ENCODE results near the gene CTCFL. TPM values are rescaled to one million over a fixed set of nuclear protein-coding genes. Genes with fewer than 3 reads are reported as not detected.

The CTCFL gene
- total RNA-seq, 2 experiments from 2014 or later, result 0.63 TPM; not detected in 1

GRCh38 chr20:57459897-57460296, 65.0 kb downstream of the CTCFL start:
- H3K4me3 ChIP-seq (ENCODE audit: low read depth, low read length, poor library complexity, severe bottlenecking), result no peak overlapping the region
- H3K9me3 ChIP-seq (ENCODE audit: low read length), result no peaks in the 10 kb centered on the region
- no peak overlapping the region for H3K4me2 ChIP-seq (ENCODE audit: low read length)
- CTCF ChIA-PET (ENCODE audit: unreplicated experiment), result no interaction called here
- H4K20me1 ChIP-seq (ENCODE audit: insufficient read depth, low read length), result no peaks in the 10 kb centered on the region
- H2AFZ ChIP-seq (ENCODE audit: low read length), result no peak overlapping the region
- H3K4me1 ChIP-seq (ENCODE audit: insufficient read depth, low read length, poor library complexity, severe bottlenecking), result peaks cover 29% of the 10 kb centered on the region
- no peaks in the 10 kb centered on the region for H3K36me3 ChIP-seq (ENCODE audit: insufficient read depth, low read length)
- BruUV-seq (replicated peaks), result no TSS peak
- H3K9me2 ChIP-seq (ENCODE audit: insufficient read depth, low read length), result no peaks in the 10 kb centered on the region
- H3K79me2 ChIP-seq (ENCODE audit: insufficient read depth, low read depth, low read length), result no peaks in the 10 kb centered on the region
- no peak for DNase-seq (ENCODE audit: low spot score)
- intact Hi-C loops (cut with micrococcal nuclease; ENCODE audit: unreplicated experiment), result no loop called here
- POLR2A ChIA-PET, result no interaction called here
- no peak overlapping the region for H3K27ac ChIP-seq (ENCODE audit: low read depth, low read length, poor library complexity, severe bottlenecking)
- TF ChIP-seq EZH2phosphoT487 (IDR thresholded peaks at IDR 0.05; ENCODE audit: borderline replicate concordance, low read depth, low read length), result no peak

- no TSS peak for BruUV-seq (replicated peaks)
- no peak overlapping the region for H3K27ac ChIP-seq (ENCODE audit: low read depth, low read length, poor library complexity, severe bottlenecking)
- ChIA-PET POLR2A (no interaction called here), CTCF (ENCODE audit: unreplicated experiment) (no interaction called here)
- H3K79me2 ChIP-seq (ENCODE audit: insufficient read depth, low read depth, low read length), result no peaks in the 10 kb centered on the region
- no peaks in the 10 kb centered on the region for H3K36me3 ChIP-seq (ENCODE audit: insufficient read depth, low read length)
- no peaks in the 10 kb centered on the region for H3K9me2 ChIP-seq (ENCODE audit: insufficient read depth, low read length)
- H3K4me3 ChIP-seq (ENCODE audit: low read depth, low read length, poor library complexity, severe bottlenecking), result no peak overlapping the region
- H3K4me1 ChIP-seq (ENCODE audit: insufficient read depth, low read length, poor library complexity, severe bottlenecking), result peaks cover 26% of the 10 kb centered on the region
- intact Hi-C loops (cut with micrococcal nuclease; ENCODE audit: unreplicated experiment), result no loop called here
- no peaks in the 10 kb centered on the region for H4K20me1 ChIP-seq (ENCODE audit: insufficient read depth, low read length)
- TF ChIP-seq EZH2phosphoT487 (IDR thresholded peaks at IDR 0.05; ENCODE audit: borderline replicate concordance, low read depth, low read length) (no peak), CTCF (conservative IDR thresholded peaks at IDR 0.05; ENCODE audit: low read length) (no peak)
- DNase-seq (ENCODE audit: low spot score), result no peak
- no peaks in the 10 kb centered on the region for H3K9me3 ChIP-seq (ENCODE audit: low read length)
- no peak overlapping the region for H3K4me2 ChIP-seq (ENCODE audit: low read length)
- H2AFZ ChIP-seq (ENCODE audit: low read length), result no peak overlapping the region
Observed at GRCh38 chr20:57459278-57459677, 65.7 kb downstream of the CTCFL start.

- no peak overlapping the region for H2AFZ ChIP-seq (ENCODE audit: low read length)
- DNase-seq (ENCODE audit: low spot score), result no peak
- H3K27ac ChIP-seq (ENCODE audit: low read depth, low read length, poor library complexity, severe bottlenecking), result no peak overlapping the region
- no peak overlapping the region for H3K4me3 ChIP-seq (ENCODE audit: low read depth, low read length, poor library complexity, severe bottlenecking)
- no TSS peak for BruUV-seq (replicated peaks)
- H3K4me2 ChIP-seq (ENCODE audit: low read length), result no peak overlapping the region
- H3K79me2 ChIP-seq (ENCODE audit: insufficient read depth, low read depth, low read length), result no peaks in the 10 kb centered on the region
- TF ChIP-seq CTCF (conservative IDR thresholded peaks at IDR 0.05; ENCODE audit: low read length) (no peak), EZH2phosphoT487 (IDR thresholded peaks at IDR 0.05; ENCODE audit: borderline replicate concordance, low read depth, low read length) (no peak)
- intact Hi-C loops (cut with micrococcal nuclease; ENCODE audit: unreplicated experiment), result no loop called here
- ChIA-PET CTCF (ENCODE audit: unreplicated experiment) (no interaction called here), POLR2A (no interaction called here)
- no peaks in the 10 kb centered on the region for H3K36me3 ChIP-seq (ENCODE audit: insufficient read depth, low read length)
- no peaks in the 10 kb centered on the region for H3K9me2 ChIP-seq (ENCODE audit: insufficient read depth, low read length)
- no peaks in the 10 kb centered on the region for H4K20me1 ChIP-seq (ENCODE audit: insufficient read depth, low read length)
- peaks cover 19% of the 10 kb centered on the region for H3K4me1 ChIP-seq (ENCODE audit: insufficient read depth, low read length, poor library complexity, severe bottlenecking)
- H3K9me3 ChIP-seq (ENCODE audit: low read length), result no peaks in the 10 kb centered on the region
Observed at GRCh38 chr20:57458400-57459160, 66.4 kb downstream of the CTCFL start.

Data from OCI-LY7 (cell line).